ENCODE results near the gene PPARA.

PPARA gene

DNA sequence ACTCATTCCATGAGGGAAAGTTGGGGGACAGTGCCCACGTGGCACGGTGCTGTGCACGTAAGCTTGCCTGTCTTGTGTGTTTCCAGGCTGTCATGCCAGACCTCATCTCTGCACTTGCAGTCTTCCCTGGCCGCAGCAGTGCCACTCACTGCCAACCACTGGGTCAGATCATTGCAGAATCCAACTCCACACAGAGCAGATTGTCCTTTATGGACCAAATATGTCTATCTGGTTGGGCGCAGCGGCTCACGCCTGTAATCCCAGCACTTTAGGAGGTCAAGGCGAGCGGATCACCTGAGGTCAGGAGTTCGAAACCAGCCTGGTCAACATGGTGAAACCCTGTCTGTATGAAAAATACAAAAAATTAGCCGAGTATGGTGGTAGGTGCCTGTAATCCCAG lies 4.4 kb upstream of the PPARA start:
- DNase-seq: no peak

DNA sequence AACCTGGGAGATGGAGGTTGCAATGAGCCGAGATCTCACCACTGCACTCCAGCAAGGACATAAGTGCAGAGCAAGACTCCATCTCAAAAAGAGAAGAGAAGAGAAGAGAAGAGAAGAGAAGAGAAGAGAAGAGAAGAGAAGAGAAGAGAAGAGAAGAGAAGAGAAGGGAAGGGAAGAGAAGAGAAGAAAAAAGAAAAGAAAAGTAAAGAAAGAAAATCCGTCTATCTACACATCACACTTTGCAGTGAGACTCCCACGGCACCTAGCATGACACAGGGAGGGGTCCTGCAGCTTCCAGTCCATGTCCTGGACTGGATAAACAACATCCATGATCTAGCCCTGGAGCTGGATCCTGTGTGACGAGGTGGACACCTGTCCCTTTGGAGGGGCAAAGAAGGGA lies 4.0 kb upstream of the PPARA start:
- no peak for DNase-seq

DNA sequence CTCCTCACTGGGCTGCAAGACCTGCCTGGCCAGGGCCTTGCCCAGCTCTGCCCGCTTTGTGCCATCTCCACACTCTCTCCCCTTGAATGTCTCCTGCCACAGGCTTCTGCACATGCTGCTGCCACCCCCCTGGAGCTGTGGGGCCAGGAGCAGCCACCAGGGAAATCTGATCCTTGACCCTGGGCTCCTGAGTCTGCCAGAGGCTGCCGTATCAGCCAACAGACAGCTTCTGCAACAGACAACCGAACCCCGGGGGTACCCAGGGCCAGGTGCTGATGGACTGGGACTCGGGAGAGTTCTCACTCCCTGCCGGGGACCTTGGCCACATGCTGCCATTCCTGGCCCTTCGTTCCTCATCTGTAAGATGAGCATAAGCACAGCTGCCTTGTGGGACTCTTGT lies 3.3 kb upstream of the PPARA start:
- no peak for DNase-seq

DNA sequence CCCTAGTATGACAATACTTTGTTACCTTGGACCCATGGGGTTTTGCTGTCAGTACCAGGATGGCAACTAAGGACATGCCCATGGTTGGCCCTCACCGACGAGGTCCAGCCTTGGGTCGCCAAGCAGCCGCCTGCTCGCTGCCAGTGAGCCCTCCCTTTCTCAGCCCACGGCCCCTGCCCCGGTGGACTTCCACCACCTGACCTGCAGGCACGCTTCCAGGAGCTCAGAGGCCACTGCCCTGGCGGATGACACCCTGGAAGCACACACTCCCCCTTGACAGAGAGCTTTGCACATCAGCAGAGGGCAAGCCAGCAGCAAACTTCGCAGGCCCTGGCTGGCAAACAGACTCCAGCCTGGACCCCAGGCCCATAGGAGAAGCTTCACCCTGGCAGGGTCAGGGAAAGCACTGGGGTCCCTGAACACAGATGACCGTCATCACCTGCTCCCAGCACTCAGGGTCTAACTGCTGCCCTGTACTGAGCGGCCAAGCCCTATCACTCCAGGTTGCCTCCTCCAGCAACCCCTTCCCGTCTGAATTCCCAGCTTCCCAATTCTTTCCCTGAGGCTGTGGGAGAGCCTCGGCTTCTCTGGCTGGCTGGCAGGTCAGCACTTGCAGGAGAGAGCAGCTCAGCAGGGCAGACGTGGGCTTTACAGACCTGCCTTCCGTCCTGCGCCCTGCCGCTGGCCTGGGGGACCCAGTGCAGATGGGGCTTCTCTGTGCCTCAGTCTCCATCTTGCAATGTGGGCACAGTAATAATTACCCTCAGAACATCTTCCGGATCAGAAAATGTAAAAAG lies 2.7 kb upstream of the PPARA start:
- no peak for DNase-seq

DNA sequence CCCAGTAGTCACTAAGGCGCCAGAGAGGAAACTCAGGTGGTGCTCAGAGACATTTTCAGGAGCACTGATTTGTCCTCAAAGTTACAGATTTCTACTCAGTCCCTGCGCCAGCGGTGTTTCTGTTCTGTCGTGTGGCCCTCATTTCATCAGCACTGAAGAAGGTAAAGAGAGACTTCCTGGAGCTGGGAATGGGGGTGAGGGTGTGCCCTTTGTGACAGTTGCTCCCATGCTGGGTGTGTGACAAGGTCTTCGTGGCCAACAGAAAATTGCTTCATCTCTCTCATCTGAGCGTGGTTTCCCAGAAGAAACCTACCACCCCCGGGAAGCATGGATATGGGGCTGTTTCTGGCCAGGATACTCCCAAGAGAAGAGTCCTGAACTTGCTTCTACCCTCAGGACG lies 2.0 kb upstream of the PPARA start:
- no peak for DNase-seq

DNA sequence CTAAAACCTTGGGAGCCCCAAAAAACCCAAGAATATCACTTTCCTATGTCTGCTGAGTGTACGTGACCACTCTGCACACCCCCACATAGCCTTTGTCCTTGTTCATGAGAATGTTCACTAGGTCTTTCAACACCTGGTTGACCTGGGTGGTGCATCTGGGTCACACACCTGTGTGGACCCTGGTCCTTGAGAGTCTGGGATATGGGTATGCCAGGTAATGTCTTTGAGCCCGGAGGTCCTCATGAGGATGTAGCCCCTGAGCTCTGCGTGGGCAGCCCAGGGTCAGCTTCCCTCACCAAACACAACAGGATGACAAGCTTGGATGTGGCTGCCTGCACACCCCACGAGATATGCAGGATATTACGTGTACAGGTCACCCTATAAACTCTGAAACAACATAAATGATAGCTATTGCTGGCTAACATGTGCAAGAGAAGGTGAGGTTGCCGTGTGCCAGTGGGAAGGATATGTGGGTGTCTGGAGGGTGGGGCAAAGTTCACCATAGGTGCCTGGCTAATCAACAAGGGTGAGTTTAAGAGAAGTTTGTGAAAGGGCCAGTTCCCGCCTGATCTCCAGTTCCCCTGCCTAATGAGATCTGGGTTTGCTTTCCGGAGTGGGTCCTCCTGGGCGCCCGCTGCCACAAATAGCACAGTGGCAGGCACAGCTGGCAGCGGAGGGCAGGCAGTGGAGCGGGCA lies 1.4 kb upstream of the PPARA start:
- DNase-seq: no peak

DNA sequence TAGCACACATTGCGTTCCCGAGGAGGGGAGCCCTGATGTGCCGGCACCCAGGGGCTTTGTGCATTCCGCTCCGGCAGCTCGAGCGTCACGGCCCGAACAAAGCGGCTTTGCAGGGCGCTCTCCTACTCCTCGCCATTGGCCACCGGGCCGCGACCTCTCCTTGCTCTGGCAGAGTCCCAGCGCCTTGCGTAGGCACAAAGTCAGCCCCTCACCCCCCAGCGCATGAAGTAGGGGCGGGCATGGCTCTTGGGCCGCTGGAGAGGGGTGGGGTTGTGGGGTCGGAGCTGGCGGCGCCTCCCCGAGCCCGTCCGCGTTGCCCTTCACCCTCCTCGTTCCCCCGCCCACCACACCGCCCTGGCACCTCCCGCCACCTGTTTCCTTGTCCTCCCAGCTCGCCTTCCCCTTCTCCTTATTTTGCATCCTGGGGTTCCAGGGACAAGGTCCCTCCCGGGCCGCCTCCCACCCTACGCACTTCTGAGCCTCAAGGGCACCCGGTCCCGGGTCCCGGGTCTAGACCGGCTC lies 753 bp upstream of the PPARA start:
- DNase-seq: peak; percentile 28

DNA sequence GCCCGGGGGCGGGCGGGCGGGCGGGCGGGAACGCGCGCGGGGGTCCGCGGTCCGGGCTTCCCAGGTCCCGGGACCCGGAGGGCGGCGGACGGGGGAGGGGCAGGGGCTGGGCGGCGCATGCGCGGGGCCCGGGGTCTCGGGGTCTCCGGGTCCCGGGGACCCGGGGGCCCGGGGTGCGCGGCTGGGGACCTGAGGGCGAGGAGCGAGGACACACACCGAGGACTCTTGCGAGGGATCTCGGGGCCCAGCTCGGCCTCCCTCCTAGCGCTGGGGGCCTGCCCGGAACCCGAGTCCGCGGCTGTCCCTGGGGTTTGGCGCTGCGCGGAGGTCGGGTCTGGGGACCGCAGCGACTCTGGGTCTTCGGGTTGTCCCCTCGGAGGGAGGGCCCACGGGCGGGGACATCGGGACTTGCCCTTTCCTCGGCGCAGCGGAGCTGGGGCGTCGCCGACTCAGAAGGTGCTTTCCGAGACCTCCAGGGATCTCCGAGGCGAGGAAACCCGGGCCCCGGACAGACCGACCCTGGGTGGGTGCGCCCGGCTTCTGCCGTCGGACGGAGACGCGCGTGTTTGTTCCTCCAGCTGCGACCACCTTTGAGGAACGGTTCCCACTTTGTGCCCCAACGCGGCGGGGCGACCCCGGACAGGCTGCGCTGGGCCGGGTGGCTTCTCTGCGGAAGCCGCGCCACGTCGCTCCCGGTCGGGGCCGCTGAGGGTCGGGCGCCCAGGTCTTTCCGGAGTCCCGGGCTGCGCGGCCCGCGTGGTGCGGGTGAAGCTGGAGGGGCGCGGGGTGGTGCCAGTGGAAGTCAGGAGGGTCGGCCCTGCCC lies 540 bp downstream of the PPARA start:
- peak; percentile 57 for DNase-seq

DNA sequence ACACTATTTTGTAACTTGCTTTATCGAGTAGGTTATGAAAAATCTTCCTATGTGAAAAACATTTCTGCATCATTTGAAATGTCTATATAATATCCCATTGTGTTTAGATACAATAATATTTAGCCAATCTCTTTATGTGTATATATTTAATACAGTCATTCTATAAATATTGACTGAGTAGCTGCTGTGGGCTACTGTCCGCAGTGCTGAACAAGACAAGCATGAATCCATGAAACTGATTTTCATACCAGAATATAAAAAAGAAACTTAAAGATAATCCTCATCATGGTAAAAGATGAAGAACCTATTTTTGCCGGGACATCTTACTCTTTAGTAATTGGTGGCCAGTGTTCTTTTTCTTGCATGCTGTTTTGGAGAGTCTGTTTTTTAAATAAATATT lies 3.6 kb downstream of the PPARA start:
- no peak for DNase-seq

DNA sequence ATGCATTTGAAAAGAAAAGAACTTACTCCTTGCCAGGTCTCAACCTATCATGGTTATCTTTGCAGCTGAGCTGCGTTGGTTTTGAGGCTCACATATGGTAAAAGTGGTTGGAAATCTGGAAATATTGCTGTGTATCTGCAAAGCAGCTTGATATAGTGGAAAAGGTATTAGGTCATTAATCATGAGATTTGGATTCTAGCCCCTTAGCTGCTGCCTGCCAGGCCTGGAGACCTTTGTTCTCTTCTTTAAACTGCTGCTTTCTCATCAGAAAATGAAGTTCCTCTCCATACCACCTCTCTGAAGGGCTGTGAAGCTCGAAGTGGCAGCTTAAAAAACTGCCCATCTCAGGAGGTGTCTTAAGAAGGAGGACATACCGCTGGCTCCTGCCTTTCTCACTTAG lies 5.7 kb downstream of the PPARA start:
- DNase-seq: no peak

DNA sequence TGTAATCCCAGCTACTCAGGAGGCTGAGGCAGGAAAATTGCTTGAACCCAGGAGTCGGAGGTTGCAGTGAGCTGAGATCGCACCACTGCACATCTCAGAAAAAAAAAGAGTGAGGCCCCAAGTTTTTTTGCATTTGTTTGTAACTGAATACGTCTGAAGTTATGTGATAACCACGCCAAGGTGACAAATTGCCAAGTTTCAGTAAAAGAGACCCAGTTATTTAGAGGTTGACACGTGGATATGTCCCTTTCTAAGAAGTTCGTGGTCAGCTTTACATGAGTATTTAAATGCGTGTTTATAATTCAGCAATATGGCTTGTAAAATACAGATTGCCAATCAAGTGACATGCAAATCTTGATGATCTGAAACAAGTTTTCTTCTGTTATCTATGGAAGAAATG lies 8.0 kb downstream of the PPARA start:
- no peak for DNase-seq

DNA sequence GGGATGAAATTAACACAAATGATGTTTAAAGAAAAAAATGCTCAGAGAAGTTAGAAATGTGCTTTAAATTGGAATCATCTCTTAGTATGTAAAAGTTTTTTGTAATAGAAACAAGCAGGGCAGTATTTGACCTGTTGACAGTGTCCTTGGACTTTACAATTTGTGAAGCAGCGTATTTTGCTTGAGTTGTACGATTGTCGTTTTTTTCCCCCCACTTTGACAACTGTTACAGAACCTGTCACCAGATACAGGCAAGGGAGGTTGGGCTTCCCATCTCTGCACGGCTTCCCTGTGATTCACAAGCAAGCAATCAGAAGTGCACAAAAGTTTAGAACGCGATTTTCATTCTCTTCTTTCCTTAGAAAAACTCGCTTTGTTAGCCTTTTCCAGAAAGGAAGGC lies 8.9 kb downstream of the PPARA start:
- DNase-seq: no peak

DNA sequence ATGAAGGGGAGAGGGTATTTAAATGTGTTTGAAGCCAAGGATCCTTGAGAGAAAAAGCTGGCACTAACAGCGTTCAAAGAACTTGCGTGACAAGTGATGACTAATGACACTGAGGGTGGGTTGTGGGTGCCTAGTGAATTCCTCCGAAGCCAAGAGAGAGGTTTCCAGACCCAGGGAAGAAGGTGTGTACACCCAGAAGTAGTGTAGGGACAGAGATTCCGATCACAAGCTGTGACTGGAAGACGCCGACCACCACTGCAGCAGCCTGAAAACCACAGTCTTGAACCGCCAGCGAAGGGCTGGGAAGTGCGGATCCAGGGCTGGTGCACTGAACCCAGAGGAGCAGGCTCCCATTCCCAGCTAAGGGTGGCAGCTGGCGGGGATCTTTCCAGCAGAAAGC lies 9.5 kb downstream of the PPARA start:
- DNase-seq: no peak

DNA sequence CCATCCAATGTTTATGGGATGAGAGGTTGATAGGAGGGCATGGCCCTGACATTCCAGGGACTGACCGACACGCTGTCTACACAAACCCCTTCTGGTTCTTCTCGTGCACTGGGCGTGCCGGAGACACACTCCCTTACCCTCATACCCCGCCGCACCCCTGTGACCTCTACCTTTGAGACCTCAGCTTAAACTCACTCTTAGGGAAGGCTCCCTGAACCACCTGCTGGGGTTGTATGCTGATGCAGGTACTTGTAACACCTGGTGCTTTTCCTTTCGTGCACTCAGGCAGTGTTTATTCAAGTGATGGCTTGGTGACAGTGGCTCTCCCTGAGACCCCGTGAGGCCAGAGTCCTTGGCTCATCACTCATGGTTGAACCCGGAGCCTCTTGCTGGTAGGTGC lies 12.0 kb downstream of the PPARA start:
- no peak for DNase-seq

DNA sequence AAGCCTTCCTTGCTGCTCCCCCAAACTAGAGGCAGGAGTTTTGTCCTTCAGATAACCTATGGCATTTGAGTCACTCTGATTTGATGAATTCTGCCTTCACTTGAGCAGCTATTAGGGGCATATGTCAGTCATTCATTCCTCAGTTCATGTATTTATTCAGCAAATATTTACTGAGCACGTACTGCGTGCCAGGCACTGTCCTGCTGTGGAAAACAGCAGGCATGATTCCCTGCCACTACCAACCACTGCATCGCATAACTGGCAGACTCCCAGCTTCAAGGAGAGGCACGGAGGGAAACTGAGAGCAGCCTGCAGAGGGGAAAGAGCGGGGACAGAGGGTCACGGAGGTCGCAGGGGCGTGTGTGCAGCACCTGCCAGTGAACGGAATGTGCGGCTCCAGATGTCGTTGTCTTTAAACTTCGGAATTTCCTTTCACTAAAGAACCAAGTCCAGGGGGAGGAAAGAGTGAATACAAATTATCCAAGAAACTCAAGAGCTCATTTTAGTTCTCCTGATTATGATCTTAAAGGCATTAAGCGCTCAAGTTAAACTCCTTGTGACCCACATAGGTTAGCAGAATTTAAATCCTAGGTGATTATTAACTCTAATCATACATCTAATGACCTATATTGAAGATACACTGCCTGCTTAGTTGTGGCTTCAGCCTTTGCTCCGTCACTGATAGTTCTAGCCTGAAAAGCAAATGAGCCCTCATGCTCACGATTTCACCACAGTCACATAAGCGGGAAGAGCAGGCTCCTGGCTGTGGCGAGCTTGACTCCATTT lies 12.6 kb downstream of the PPARA start:
- no peak for DNase-seq

DNA sequence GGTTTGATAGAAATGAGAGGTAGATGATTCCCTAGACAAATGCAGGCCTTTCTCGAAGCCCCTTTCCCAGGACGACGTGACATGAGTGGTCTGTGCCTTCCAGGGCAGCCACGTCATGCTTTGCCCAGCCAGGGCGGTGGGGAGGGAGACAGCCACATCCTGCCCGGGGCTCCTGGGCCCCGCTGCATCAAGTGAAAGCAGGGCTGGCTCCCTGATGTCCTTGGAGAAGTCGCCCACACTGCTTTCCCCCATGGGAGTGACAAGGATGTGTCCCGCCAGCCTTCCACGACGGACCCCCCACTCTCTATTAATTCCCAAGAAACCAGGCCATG lies 13.2 kb downstream of the PPARA start:
- DNase-seq: no peak

DNA sequence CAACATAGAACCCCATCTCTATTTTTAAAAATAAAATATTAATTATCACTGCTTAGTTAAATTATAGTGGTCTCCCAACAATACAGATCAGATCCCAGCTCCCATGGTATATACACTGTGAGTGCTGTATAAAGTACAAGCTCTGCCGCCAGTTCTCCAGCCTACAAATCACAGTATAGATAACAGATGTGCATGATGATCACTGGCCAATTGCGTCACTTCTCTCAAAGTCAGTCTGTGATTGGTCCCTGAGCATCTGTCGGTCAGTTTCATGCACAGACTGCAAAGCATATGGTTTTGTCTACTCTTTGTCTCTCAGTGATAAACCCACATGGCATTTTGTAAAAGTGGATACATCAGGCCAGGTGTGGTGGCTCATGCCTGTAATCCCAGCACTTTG lies 15.7 kb downstream of the PPARA start:
- no peak for DNase-seq

DNA sequence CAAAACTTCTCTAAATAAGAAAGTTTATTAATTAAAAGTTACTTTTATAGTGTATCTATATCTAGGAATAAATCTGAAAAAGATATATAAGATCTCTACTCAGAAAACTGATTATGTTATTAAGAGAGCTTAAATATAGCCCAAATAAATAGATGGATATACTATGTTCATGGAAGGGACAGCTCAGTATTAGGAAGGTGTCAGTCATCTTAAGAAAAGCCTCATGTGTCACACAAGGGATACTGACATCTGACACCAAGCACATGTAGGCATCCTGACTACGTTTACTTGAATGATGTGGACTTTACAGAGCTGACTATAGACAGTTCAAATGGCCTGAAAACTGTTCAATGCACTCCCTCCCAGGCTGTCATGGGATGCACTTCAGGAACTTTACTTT lies 19.3 kb downstream of the PPARA start:
- DNase-seq: no peak

DNA sequence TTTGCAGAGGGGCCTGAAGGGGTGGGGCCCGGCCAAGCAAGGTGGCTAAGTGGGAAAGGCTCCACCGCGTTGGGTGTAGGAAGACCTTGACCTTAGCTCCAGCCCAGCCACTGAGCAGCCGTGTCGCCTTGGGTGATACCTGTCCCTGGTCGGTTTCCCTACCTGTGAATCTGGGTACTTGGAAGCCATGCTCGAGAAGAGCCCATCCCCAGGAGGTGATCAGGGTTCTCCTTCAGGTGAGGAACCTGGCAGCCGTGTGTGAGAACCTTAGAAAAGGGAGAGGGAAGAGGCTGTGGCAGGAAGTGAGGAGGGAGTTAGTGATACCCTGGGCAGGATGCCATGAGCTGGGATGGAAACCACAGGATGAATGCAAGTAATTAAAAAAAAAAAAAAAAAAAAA lies 21.6 kb downstream of the PPARA start:
- no peak for DNase-seq

DNA sequence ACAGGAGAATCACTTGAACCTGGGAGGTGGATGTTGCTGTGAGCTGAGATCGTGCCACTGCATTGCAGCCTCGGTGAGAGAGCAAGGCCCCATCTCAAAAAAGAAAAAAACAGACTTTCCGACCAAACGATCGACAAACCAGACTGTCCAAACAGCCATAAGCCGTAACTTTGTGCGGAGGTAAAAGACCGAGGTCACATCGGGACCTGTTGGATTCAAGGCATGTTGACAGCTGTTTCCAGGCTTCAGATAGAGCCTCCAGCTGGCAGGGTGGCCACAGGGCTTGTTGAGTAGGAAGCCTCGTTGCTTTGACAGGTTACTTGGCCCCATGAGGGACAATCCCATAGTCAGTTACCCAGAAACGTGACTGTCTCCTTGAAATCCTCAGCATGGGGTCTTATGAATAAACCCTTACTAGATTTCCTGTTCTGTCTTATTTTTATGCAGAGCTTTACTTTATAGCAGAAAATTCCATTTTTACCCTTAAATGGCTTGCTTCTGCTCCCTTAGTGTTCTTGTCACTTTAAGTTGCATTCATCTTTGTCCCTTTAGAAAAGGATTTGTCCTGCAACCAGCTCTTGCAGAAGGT lies 22.3 kb downstream of the PPARA start:
- no peak for DNase-seq

DNA sequence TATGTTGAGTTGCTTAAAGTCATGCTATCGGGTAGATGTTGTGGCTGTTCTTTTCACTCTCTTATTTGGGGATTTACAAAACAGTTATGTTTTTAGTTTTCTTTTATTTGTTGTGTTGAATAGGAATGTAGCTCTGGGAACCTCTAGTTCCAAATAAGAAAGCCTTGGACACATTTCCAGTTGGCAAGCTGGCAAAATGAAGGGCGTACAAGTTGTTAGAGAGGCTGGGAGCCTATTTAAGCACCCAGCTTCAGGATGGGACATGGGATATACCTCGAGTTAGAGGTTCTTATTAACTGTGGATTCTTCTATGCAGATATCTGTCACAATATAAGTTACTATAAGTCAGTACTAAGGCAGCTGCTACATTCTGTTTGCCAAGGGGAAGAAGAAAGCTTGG lies 22.8 kb downstream of the PPARA start:
- no peak for DNase-seq

DNA sequence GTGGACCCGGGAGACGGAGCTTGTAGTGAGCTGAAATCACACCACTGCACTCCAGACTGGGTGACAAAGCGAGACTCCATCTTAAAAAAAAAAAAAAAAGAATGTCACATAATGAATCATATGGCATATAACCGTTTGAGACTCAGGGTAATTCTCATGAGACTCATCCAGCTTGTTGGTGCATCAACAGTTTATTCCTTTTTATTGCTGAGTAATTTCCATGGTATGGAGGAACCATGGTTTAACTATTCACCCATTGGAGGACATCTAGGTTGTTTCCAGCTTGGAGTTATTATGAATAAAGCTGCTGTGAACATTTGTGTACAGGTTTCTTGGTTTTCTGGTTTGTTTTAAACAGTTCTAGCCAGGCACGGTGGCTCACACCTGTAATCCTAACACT lies 25.3 kb downstream of the PPARA start:
- no peak for DNase-seq
